NB4 (cell line): ENCODE results near the gene SLC35G3.

Source experiments
- CTCF ChIP-seq: IDR thresholded peaks from one replicate; pipeline ENCODE4 v1.5.1; 2012; ENCODE audit warnings: low read depth, low read length
- MAX ChIP-seq: IDR thresholded peaks from 2 replicates; pipeline ENCODE4 v1.6.1; 2011; ENCODE audit warnings: low read depth, low read length
- MYC ChIP-seq: IDR thresholded peaks from 2 replicates; pipeline ENCODE4 v1.6.1; 2011; ENCODE audit warnings: low read depth, low read length
- POLR2A ChIP-seq: IDR thresholded peaks from 2 replicates; pipeline ENCODE4 v1.6.1; 2011; ENCODE audit warnings: mild to moderate bottlenecking; ENCODE audit not compliant: insufficient read length; ENCODE audit errors: extremely low read depth

- TF ChIP-seq POLR2A = no peak
- no peak for TF ChIP-seq CTCF
- no peak for TF ChIP-seq MAX
- TF ChIP-seq MYC = no peak
Measured at GRCh38 chr17:35210741-35211140, 16.5 kb upstream of the SLC35G3 start.
